SK-N-MC (cell line): ENCODE measurements around the gene FANCC.

Experiments used
- EZH2 ChIP-seq: fragments of 200-600 bp; sonication (generic); IDR thresholded peaks from one replicate; pipeline ENCODE4 v1.6.1; 2017; ENCODE audit warnings: antibody characterized with exemption
- FOXP2 ChIP-seq: optimal IDR thresholded peaks from 2 replicates; pipeline ENCODE3; 2011; ENCODE audit warnings: mild to moderate bottlenecking, moderate library complexity; ENCODE audit not compliant: insufficient read depth; ENCODE audit errors: extremely low read length, control extremely low read depth

DNA sequence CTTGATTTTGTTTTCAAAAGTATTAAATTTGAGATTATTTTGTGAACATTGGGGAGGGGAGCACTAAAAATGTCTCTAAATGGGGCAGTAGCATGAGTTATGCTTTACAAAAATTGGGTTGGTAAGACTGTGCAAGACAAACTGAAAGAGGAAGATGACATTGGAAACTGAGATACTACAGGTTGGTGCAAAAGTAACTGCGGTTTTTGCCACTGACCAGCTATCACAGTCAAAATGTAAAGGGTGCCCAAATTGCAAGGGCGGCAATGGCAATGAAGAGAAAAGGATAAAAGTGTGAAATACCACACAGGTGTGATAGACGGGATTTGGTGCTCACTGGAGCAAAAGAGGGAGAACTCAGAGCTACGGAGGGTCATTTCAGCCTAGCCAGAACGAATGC lies 124.0 kb downstream of the FANCC start:
- TF ChIP-seq EZH2 (no peak), FOXP2 (no peak)
